SK-N-MC (cell line): ENCODE data around the gene DAPK1.
A peak's percentile ranks its signal among the peaks of the same experiment; 100 is the strongest.

Experiments used
- EZH2 ChIP-seq: fragments of 200-600 bp; sonication (generic); IDR thresholded peaks from one replicate; pipeline ENCODE4 v1.6.1; 2017; ENCODE audit warnings: antibody characterized with exemption
- POLR2AphosphoS5 ChIP-seq: IDR thresholded peaks from 2 replicates; pipeline ENCODE4 v1.6.1; 2012; ENCODE audit warnings: mild to moderate bottlenecking, low read depth, low read length, borderline replicate concordance

DNA sequence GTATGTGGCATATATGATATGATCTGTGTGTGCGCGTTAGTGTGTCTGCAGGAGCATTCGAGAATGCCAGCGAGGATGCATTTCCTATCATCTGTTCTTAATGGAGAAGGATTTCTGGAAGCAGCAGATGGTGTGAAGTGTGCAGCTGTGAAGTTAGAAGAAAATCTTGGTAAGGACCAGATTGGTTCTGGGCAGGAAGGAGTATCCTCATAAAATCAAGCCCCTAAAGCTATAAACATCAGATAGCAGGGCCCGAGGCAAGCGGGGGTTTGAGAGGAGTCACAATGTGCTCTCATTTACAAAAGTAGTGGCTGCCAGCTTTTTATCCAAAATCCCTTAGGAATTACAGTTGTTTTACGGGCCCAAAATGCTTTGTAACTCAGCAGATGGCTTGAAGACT lies 40.0 kb downstream of the DAPK1 start:
- TF ChIP-seq POLR2AphosphoS5 (peak; percentile 38; the same call in 1 of the 2 replicates), EZH2 (no peak)
